DOHH2 (cell line): ENCODE results near the gene PDHX.

ENCODE experiments used
- H3F3A ChIP-seq: fragments of 200-600 bp; sonication (generic), shearing (Covaris generic); 2 replicates; pipeline ENCODE4 v1.6.0; 2016; ENCODE audit warnings: antibody characterized with exemption, mild to moderate bottlenecking; ENCODE audit not compliant: control insufficient read depth, insufficient read depth
- H3K27ac ChIP-seq: fragments of 200-600 bp; sonication (generic); 2 replicates; pipeline ENCODE4 v1.5.1; 2014; ENCODE audit warnings: low read depth, mild to moderate bottlenecking, low read length, moderate library complexity
- H3K27me3 ChIP-seq: fragments of 200-600 bp; sonication (generic); 2 replicates; pipeline ENCODE4 v1.6.1; 2014; ENCODE audit warnings: mild to moderate bottlenecking, low read length, mixed read lengths; ENCODE audit not compliant: control insufficient read depth
- H3K36me3 ChIP-seq: fragments of 200-600 bp; sonication (generic); 2 replicates; pipeline ENCODE4 v1.6.1; 2014; ENCODE audit warnings: mild to moderate bottlenecking, low read length, moderate library complexity, mixed read lengths; ENCODE audit not compliant: control insufficient read depth
- H3K4me1 ChIP-seq: fragments of 200-600 bp; sonication (generic); 2 replicates; pipeline ENCODE4 v1.6.1; 2014; ENCODE audit warnings: mild to moderate bottlenecking, low read length, mixed read lengths; ENCODE audit not compliant: control insufficient read depth
- H3K4me2 ChIP-seq: fragments of 200-600 bp; sonication (generic); 2 replicates; pipeline ENCODE4 v1.6.0; 2014; ENCODE audit warnings: mild to moderate bottlenecking, low read length, moderate library complexity
- H3K4me3 ChIP-seq: fragments of 200-600 bp; sonication (generic); 2 replicates; pipeline ENCODE4 v1.5.1; 2014; ENCODE audit warnings: mild to moderate bottlenecking, low read length, mixed read lengths
- H3K79me2 ChIP-seq: fragments of 200-600 bp; sonication (generic); 2 replicates; pipeline ENCODE4 v1.6.1; 2014; ENCODE audit warnings: mild to moderate bottlenecking, low read length, mixed read lengths; ENCODE audit not compliant: control insufficient read depth
- H3K9me2 ChIP-seq: fragments of 200-600 bp; sonication (generic); replicated peaks from 2 replicates; pipeline ENCODE4 v1.6.1; 2014; ENCODE audit warnings: mild to moderate bottlenecking, low read length, mixed read lengths; ENCODE audit not compliant: control insufficient read depth
- H3K9me3 ChIP-seq: fragments of 200-600 bp; sonication (generic); 2 replicates; pipeline ENCODE4 v1.6.1; 2014; ENCODE audit warnings: antibody characterized with exemption, low read length, mixed read lengths; ENCODE audit not compliant: control insufficient read depth, insufficient read depth
- H4K20me1 ChIP-seq: fragments of 200-600 bp; sonication (generic); 2 replicates; pipeline ENCODE4 v1.6.0; 2014; ENCODE audit warnings: low read depth, mild to moderate bottlenecking, antibody characterized with exemption, low read length, moderate library complexity; ENCODE audit not compliant: control insufficient read depth, insufficient read depth
- EZH2phosphoT487 ChIP-seq: fragments of 200-600 bp; sonication (generic); IDR thresholded peaks from 2 replicates; pipeline ENCODE4 v1.6.1; 2017; ENCODE audit warnings: borderline replicate concordance, mild to moderate bottlenecking, antibody characterized with exemption, low read length, moderate library complexity, mixed read lengths
- TF ChIP-seq, protein P1 (sequence below): fragments of 200-600 bp; sonication (generic); IDR thresholded peaks from one replicate; pipeline ENCODE4 v1.5.1; 2014; ENCODE audit warnings: antibody characterized with exemption, mild to moderate bottlenecking, low read depth, low read length; ENCODE audit not compliant: poor library complexity, severe bottlenecking

PDHX gene

DNA sequence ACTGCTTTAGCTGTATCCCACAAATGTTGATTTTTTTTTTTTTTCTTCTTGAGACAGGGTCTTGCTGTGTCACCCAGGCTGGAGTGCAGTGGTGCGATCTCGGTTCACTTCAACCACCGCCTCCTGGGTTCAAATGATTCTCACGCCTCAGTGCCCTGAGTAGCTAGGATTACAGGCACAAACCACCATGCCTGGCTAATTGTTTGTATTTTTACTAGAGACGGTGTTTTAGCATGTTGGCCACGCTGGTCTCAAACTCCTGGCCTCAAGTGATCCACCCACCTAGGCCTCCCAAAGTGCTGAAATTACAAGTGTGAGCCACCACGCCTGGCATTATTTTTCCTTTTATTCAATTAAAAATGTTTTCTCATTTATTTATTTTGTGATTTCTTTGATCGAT lies 55.9 kb downstream of the PDHX start:
- Histone ChIP-seq H3K4me1 (no peaks in the 10 kb centered on the region), H3K27ac (no peak overlapping the region), H3K4me2 (no peak overlapping the region), H3K4me3 (no peak overlapping the region), H3K9me3 (no peaks in the 10 kb centered on the region), H3K27me3 (no peaks in the 10 kb centered on the region), H3K79me2 (no peaks in the 10 kb centered on the region), H3K9me2 (no peaks in the 10 kb centered on the region), H4K20me1 (no peaks in the 10 kb centered on the region), H3K36me3 (peaks cover 21% of the 10 kb centered on the region), H3F3A (no peaks in the 10 kb centered on the region)
- TF ChIP-seq, protein P1, sequence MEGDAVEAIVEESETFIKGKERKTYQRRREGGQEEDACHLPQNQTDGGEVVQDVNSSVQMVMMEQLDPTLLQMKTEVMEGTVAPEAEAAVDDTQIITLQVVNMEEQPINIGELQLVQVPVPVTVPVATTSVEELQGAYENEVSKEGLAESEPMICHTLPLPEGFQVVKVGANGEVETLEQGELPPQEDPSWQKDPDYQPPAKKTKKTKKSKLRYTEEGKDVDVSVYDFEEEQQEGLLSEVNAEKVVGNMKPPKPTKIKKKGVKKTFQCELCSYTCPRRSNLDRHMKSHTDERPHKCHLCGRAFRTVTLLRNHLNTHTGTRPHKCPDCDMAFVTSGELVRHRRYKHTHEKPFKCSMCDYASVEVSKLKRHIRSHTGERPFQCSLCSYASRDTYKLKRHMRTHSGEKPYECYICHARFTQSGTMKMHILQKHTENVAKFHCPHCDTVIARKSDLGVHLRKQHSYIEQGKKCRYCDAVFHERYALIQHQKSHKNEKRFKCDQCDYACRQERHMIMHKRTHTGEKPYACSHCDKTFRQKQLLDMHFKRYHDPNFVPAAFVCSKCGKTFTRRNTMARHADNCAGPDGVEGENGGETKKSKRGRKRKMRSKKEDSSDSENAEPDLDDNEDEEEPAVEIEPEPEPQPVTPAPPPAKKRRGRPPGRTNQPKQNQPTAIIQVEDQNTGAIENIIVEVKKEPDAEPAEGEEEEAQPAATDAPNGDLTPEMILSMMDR = no peak
- no peak for TF ChIP-seq EZH2phosphoT487

DNA sequence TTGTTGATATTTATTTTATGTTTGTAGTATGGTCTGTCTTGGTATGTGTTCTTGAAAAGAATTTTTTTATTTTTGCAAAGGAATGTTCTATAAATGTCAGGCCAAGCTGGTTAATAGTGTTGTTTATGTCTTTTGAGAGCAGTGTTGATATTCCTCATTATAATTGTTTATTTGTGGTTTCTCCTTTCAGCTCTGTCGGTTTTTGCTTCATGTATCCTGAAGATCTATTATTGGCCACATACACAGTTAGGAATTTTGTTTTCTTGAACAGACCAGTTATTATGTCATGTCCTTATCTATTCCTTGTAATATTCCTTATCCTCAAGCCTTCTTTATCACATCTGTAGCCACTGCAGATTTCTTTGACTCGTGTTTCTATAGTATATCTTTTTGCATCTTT lies 56.5 kb downstream of the PDHX start:
- Histone ChIP-seq H3K4me2 (no peak overlapping the region), H3F3A (no peaks in the 10 kb centered on the region)
- TF ChIP-seq, protein P1 = no peak
- no peak for TF ChIP-seq EZH2phosphoT487

DNA sequence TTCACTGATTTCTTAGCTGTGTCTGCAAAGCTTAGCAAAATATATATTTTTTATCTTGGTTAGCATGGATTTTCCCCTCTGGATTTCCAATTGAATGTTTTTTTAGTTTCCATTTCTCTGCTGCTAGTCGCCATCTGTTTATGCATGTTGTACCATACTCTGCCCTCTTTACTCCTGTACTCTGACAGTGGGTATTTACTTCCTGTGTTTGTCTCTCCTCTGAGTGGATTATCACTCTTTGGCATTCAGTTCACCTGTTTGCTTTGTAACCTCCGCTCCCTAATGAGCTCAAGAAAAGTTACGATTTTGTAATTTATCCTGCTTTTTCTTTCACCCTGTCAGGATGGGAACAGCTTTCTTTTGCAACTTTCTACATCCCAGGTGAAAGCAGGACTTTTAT lies 59.1 kb downstream of the PDHX start:
- Histone ChIP-seq H3K27me3 (no peaks in the 10 kb centered on the region), H3F3A (no peaks in the 10 kb centered on the region), H3K27ac (no peak overlapping the region), H3K36me3 (peaks cover 18% of the 10 kb centered on the region), H3K9me3 (no peaks in the 10 kb centered on the region), H4K20me1 (no peaks in the 10 kb centered on the region), H3K4me3 (no peak overlapping the region), H3K4me2 (no peak overlapping the region), H3K9me2 (no peaks in the 10 kb centered on the region), H3K4me1 (no peaks in the 10 kb centered on the region), H3K79me2 (no peaks in the 10 kb centered on the region)
- no peak for TF ChIP-seq EZH2phosphoT487
- TF ChIP-seq, protein P1 = no peak

More for the DNA sequence above, 56.5 kb downstream of the PDHX start:
- H3K9me3 ChIP-seq = no peaks in the 10 kb centered on the region
- H3K79me2 ChIP-seq = no peaks in the 10 kb centered on the region
- H3K4me3 ChIP-seq = no peak overlapping the region
- no peaks in the 10 kb centered on the region for H3K9me2 ChIP-seq
- H3K27me3 ChIP-seq = no peaks in the 10 kb centered on the region
- H3K36me3 ChIP-seq = peaks cover 21% of the 10 kb centered on the region
- no peaks in the 10 kb centered on the region for H3K4me1 ChIP-seq
- H4K20me1 ChIP-seq = no peaks in the 10 kb centered on the region
- H3K27ac ChIP-seq = no peak overlapping the region
